Epithelial cell of esophagus (primary cell): ENCODE data around the gene FBXL13.

ENCODE experiments used
- DNase-seq: peaks from one replicate; pipeline ENCODE4 v3.0.0; 2010; ENCODE audit warnings: low read depth
- H3K4me3 ChIP-seq: 2 replicates; pipeline ENCODE4 v1.5.1; 2011; ENCODE audit warnings: mild to moderate bottlenecking, low read length, control low read depth
- TF ChIP-seq, protein P1 (sequence below): IDR thresholded peaks from 2 replicates; pipeline ENCODE4 v1.5.1; 2011; ENCODE audit warnings: low read depth, mild to moderate bottlenecking, low read length, control low read depth, inconsistent platforms; ENCODE audit not compliant: insufficient read depth; ENCODE audit errors: missing control alignments

The FBXL13 gene

DNA sequence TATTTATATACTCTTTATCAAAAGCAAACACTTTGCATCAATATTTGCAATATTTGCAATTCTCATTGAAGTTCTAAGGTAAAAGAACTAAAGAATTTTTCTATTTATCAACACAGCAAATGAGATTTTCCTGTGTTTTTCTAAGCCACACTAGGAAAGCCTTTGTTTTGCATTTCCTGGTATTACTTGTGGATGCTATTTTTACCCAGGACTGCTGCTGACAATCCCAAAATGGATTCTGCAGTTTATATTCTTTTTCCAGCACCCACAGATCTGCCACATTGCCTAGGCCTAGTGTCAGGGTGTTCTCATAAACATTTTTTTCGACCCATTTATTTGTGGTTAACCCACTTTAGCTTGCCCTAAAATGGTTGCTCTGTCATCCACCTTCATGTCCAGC is 135.9 kb downstream of the FBXL13 start:
- TF ChIP-seq, protein P1, sequence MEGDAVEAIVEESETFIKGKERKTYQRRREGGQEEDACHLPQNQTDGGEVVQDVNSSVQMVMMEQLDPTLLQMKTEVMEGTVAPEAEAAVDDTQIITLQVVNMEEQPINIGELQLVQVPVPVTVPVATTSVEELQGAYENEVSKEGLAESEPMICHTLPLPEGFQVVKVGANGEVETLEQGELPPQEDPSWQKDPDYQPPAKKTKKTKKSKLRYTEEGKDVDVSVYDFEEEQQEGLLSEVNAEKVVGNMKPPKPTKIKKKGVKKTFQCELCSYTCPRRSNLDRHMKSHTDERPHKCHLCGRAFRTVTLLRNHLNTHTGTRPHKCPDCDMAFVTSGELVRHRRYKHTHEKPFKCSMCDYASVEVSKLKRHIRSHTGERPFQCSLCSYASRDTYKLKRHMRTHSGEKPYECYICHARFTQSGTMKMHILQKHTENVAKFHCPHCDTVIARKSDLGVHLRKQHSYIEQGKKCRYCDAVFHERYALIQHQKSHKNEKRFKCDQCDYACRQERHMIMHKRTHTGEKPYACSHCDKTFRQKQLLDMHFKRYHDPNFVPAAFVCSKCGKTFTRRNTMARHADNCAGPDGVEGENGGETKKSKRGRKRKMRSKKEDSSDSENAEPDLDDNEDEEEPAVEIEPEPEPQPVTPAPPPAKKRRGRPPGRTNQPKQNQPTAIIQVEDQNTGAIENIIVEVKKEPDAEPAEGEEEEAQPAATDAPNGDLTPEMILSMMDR = no peak
- H3K4me3 ChIP-seq = no peak overlapping the region
- no peak for DNase-seq

DNA sequence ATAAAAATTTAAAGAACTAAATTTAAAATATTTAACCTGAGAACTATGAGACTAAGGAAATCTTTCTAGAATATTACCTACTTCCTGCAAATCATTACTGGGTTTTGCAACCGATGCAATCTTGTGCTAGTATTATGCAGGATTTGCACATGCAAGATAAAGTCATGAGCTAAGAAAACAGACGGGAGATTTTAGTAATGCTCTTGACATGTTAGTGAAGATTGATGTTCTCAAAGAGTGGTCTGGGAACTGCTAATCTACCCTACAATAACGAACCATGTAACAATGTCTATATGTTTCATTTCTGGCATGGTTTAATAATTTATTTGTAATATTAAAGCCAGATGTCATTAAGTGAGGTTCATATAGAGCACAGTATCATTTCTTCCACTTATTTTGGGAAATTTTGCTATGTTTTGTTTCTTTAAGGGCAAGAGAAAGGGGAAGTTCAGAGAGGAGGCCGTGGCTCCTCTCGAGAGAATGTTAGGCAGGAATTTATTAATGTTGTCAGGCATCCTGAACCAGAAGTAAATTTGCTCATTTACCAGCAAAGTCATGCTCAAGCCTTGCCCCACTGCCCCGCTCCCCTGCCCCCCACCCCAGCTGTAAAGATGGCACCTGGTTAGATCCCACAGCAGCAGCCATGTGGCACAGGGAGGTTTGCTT is 139.0 kb downstream of the FBXL13 start:
- TF ChIP-seq, protein P1 = no peak
- H3K4me3 ChIP-seq = no peak overlapping the region
- no peak for DNase-seq

DNA sequence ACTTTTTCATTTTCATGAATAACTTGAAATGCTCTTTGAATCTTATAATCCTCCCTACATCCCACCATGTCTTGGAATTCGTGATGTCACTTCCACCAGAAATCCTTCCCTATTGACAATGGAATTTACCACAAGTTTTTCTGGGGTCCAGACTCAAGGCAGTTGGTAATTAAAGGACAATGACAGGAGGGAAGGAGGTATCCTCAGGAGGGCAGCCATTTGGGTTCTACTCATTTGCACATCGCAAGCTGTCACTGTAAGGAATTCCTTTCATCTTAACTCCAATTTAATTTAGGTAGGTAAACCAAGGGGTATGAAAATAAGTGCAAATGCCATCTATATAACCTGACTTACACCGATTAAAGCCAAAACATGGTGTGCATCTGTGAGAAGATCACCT is 139.9 kb downstream of the FBXL13 start:
- TF ChIP-seq, protein P1 = no peak
- no peak for DNase-seq
- no peak overlapping the region for H3K4me3 ChIP-seq

DNA sequence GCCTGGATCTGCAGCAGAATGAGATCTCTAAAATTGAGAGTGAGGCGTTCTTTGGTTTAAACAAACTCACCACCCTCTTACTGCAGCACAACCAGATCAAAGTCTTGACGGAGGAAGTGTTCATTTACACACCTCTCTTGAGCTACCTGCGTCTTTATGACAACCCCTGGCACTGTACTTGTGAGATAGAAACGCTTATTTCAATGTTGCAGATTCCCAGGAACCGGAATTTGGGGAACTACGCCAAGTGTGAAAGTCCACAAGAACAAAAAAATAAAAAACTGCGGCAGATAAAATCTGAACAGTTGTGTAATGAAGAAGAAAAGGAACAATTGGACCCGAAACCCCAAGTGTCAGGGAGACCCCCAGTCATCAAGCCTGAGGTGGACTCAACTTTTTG is 140.4 kb downstream of the FBXL13 start:
- no peak overlapping the region for H3K4me3 ChIP-seq
- TF ChIP-seq, protein P1 = no peak
- no peak for DNase-seq

DNA sequence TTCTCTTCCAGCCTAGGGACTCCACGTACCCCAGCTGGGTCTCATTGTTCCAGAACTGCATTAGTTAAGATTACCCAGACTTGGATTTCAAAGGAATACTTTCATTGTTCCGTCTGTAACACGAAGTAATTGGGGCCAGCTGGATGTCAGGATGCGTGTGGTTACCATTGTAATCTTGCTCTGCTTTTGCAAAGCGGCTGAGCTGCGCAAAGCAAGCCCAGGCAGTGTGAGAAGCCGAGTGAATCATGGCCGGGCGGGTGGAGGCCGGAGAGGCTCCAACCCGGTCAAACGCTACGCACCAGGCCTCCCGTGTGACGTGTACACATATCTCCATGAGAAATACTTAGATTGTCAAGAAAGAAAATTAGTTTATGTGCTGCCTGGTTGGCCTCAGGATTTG is 140.8 kb downstream of the FBXL13 start:
- no peak overlapping the region for H3K4me3 ChIP-seq
- TF ChIP-seq, protein P1 = no peak

DNA sequence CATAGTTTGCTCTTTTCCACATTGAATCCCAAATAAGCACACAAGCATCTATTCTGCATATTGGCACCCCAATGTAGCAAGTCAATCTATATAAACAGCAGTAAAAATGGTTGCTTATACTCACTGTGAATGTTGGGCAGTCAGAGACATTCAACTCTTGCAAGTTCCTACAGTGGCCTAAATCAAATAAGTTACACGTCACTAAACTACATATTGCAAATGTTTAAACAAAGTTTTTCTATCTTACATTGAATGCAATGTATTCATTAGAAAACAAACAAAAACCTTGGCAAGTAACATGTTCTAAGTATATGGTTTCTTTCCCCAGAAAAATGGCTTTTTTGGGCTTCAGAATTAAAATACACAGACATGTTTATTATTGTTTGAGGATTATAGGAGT is 142.8 kb downstream of the FBXL13 start:
- DNase-seq = no peak
- TF ChIP-seq, protein P1 = no peak
- H3K4me3 ChIP-seq = no peak overlapping the region

More for the DNA sequence above, 140.8 kb downstream of the FBXL13 start:
- DNase-seq = peak; percentile 88

DNA sequence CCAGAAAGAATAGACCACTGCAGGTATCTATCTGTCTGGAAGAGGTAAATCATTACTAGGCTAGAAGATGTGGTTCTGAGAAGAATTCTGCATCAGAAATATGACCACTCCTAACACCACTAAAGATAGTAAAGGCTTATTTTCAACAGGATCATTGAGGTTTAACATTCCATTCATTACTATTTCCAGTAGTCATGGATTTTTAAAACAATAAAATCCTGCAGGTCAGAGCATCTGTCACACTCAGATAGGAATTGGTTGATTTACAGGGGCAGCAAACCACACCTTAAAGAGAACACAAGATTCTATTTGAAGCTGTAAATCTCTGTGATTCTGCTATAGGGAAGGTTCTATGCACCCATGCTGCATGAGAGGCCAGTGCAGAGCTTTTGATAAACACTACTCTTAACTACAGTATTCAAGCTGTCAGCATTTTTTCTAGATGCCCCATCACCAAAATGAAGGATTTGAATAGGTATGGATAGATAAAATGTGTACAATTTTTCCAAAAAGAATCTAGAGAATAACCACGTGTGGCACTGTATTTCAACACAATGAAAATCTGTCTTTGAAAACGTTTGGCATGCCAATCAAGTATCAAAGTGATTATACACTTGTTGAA is 147.2 kb downstream of the FBXL13 start:
- TF ChIP-seq, protein P1 = no peak
- no peak overlapping the region for H3K4me3 ChIP-seq
- DNase-seq = no peak
